HepG2 (cell line): ENCODE data around the gene RASA2. TPM values are rescaled to one million over a fixed set of nuclear protein-coding genes. Genes with fewer than 3 reads are reported as not detected.

ENCODE experiments used
- CHCHD3 ChIP-seq: sonication (generic); formaldehyde crosslinking; IDR thresholded peaks from 2 replicates; pipeline ENCODE4 v1.8.0; 2022; ENCODE audit warnings: mild to moderate bottlenecking, missing genetic modification reagents, moderate library complexity
- FOXP4 ChIP-seq: sonication (generic); formaldehyde crosslinking; IDR thresholded peaks from 2 replicates; pipeline ENCODE4 v1.4.0; 2020; ENCODE audit warnings: missing genetic modification reagents
- MED13 ChIP-seq: sonication (generic); formaldehyde crosslinking; IDR thresholded peaks from 2 replicates; pipeline ENCODE4 v1.5.0; 2020; ENCODE audit warnings: missing genetic modification reagents
- POGZ ChIP-seq: sonication (generic); formaldehyde crosslinking; IDR thresholded peaks from 2 replicates; pipeline ENCODE4 v1.4.0; 2020; ENCODE audit warnings: mild to moderate bottlenecking, missing genetic modification reagents
- TFDP1 ChIP-seq: IDR thresholded peaks from 2 replicates; pipeline ENCODE4 v1.6.1; 2016; ENCODE audit warnings: missing compliant biosample characterization, missing genetic modification reagents, borderline replicate concordance
- ZBTB40 ChIP-seq, 2 experiments: fragments of 450-650 bp in 1 of 2; sonication (generic) in 1 of 2; formaldehyde crosslinking in 1 of 2; IDR thresholded peaks; 2 replicates each; pipeline versions ENCODE4 v1.6.1 to v1.8.0; 2016 to 2022; ENCODE audit warnings: antibody characterized with exemption in 1 of 2, mild to moderate bottlenecking in 1 of 2, missing genetic modification reagents in 1 of 2
- ZFY ChIP-seq: sonication (generic); formaldehyde crosslinking; IDR thresholded peaks from 2 replicates; pipeline ENCODE4 v1.4.0; 2020; ENCODE audit warnings: missing genetic modification reagents
- ZNF451 ChIP-seq: sonication (generic); formaldehyde crosslinking; IDR thresholded peaks from 2 replicates; pipeline ENCODE4 v1.5.0; 2020; ENCODE audit warnings: mild to moderate bottlenecking, missing genetic modification reagents
- ZNF513 ChIP-seq: sonication (generic); formaldehyde crosslinking; conservative IDR thresholded peaks from 2 replicates; pipeline ENCODE4 v1.5.0; 2020; ENCODE audit warnings: missing genetic modification reagents
- ZNF724P ChIP-seq: sonication (generic); formaldehyde crosslinking; IDR thresholded peaks from 2 replicates; pipeline ENCODE4 v1.8.0; 2022; ENCODE audit warnings: missing genetic modification reagents, borderline replicate concordance
- ZNF841 ChIP-seq: sonication (generic); formaldehyde crosslinking; IDR thresholded peaks from 2 replicates; pipeline ENCODE4 v1.8.1; 2023; ENCODE audit warnings: missing genetic modification reagents, borderline replicate concordance
- ZSCAN21 ChIP-seq: sonication (generic); formaldehyde crosslinking; IDR thresholded peaks from 2 replicates; pipeline ENCODE4 v1.8.0; 2022; ENCODE audit warnings: mild to moderate bottlenecking, missing genetic modification reagents, moderate library complexity, borderline replicate concordance
- polyA plus RNA-seq, 8 experiments: library from polyadenylated mRNA; depleted of rRNA in 3 of 8; stranded (reverse) in 7 of 8; unstranded in 1 of 8; fragments of >200 nt; fragmentation: Illumina TruSeq in 4 of 8; extraction: Trizol in 4 of 8; gene quantifications; 2 replicates each; pipeline versions ENCODE4 v1.2.1 to v1.2.3, GENCODE V29; 2011 to 2016; ENCODE audit warnings: low read depth in 4 of 8, missing spikeins in 1 of 8, mixed read lengths in 1 of 8; ENCODE audit not compliant: insufficient read depth in 1 of 8
- total RNA-seq, 5 experiments: library from RNA; depleted of rRNA; stranded (reverse); fragments of >200 nt; fragmentation: Illumina TruSeq; extraction: Trizol; gene quantifications; 2 replicates each; pipeline ENCODE4 v1.2.3, GENCODE V29; 2016; ENCODE audit warnings: low read depth in 1 of 5

The RASA2 gene
- total and polyA plus RNA-seq, 2 of the 13 experiments (the other 11 are each of a cell fraction or from before 2014, with no cell fraction given), result 5.4 to 8.5 TPM

GRCh38 chr3:141659821-141660613, 173.2 kb downstream of the RASA2 start (continued):
- TF ChIP-seq ZBTB40 (IDR thresholded peaks at IDR 0.05), result no peak
- no peak for TF ChIP-seq ZBTB40 (CRISPR knock-in tag; IDR thresholded peaks at IDR 0.05)
- TF ChIP-seq ZNF841 (CRISPR knock-in tag), result no peak
- TF ChIP-seq ZSCAN21, result no peak
- no peak for TF ChIP-seq MED13 (CRISPR knock-in tag)
- TF ChIP-seq FOXP4, result 0 out of 2 replicates have a peak, but pooled peaks have one; percentile 19
- TF ChIP-seq ZNF724P (CRISPR knock-in tag), result no peak
- no peak for TF ChIP-seq ZNF451
- 0 out of 2 replicates have a peak, but pooled peaks have one; percentile 46 for TF ChIP-seq TFDP1
- no peak for TF ChIP-seq POGZ
- TF ChIP-seq ZFY (CRISPR knock-in tag), result peak; percentile 30
- TF ChIP-seq CHCHD3 (CRISPR knock-in tag), result 0 out of 2 replicates have a peak, but pooled peaks have one; percentile 67
- no peak for TF ChIP-seq ZNF513 (CRISPR knock-in tag)
